Left forelimb (tissue), 1 donor: ENCODE measurements around the gene MAPK13.
"Not testable (repeated sequence)": the region's sequence is repeated elsewhere in the genome, so short reads cannot be mapped to it uniquely, and the experiment has no call there.

Experiments used
- DNase-seq: peaks from one replicate; pipeline ENCODE4 v3.0.0-alpha.2; 2018; ENCODE audit warnings: low spot score

The MAPK13 gene

GRCh38 chr6:36114798-36115408, 15.4 kb upstream of the MAPK13 start:
- DNase-seq, result no peak

DNA sequence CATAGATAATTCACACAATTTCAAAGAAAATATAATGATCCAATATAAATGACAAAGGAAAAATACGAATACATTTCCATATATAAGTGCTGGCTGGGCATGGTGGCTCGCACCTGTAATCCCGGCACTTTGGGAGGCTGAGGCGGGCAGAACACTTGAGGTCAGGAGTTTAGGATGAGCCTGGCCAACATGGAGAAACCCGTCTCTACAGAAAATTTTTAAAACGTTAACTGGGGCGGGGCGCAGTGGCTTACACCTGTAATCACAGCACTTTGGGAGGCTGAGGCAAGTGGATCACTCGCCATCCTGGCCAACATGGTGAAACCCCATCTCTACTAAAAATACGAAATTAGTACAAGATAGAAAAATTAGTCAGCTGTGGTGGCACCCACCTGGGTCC, 14.9 kb upstream of the MAPK13 start:
- no peak for DNase-seq

GRCh38 chr6:36116066-36116864, 14.0 kb upstream of the MAPK13 start:
- DNase-seq, result no peak

DNA sequence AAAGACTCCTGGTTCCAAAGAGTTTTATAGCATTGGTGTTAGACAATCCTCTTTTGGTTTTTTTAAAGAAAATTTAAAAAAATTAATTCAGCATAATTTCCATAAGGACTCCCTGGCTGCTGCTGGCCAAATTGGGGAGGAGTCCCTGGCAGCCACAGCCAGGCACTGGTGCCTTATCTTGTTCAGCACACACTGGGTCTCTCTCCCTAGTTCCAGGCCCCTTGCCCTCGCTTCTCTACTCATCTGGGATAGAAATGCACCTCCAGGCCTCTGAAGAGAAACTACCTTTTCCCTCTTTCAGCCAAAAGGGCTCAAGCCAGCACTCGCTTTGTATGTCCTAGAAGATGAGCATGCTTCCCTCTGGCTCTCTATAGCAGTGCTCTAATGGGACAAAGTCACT, 13.4 kb upstream of the MAPK13 start:
- DNase-seq, result no peak

GRCh38 chr6:36117658-36118549, 12.4 kb upstream of the MAPK13 start:
- DNase-seq, result no peak

GRCh38 chr6:36118550-36119107, 11.7 kb upstream of the MAPK13 start:
- no peak for DNase-seq

DNA sequence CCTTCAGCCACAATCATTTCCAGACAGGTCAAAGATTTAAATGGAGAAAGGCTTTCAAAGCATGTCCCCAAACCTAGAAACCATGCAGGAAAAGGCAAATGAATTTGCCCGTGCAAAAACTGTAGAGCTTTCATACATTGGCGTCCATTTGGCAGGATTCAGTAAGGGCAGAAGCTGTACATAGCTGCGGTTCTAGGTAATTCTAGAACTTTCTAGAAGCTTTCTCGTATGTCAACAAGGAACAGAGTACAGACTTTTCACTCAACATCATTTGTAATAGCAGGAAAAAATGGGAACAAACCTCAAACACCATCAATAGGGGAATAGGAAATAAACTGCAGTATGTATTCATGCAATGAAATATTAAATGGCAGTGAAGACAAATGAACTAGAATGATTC, 11.1 kb upstream of the MAPK13 start:
- DNase-seq, result no peak

DNA sequence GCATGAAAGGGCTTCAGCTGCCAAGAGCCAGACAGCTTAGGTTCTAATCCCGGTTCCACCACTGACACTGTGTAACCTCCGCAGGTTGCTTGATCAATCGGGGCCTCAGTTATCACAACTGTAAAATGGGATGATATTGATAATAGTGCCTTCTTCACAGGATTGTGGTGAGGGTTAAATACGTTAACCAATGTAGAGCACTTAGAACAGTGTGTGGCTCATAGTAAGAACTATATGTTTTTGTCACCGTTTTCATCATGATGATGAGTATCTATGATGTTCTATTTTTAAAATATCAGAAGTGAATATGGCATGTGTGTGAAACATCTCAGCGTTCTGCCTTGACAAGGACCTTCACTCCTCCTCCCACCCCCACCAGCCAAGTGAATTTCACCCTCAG, 10.3 kb upstream of the MAPK13 start:
- no peak for DNase-seq

DNA sequence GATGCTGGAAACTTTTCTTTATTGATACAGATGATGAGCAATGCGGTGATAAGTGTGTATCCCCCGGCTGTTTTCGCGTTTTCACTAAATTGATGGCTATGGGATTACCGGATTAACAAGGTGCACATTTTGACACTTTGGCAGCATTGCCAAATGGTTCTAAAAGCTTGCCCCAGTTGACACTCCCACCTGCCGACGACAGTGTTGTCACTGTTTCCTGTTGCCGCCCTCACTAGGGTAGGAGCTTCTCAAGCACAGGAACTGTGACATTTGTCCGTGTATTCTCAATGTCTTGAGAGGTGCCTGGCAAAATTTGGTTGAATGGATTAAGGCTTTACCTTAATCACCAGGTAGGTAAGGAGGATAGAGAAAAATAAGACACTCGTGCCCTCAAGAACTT, 9.8 kb upstream of the MAPK13 start:
- no peak for DNase-seq

DNA sequence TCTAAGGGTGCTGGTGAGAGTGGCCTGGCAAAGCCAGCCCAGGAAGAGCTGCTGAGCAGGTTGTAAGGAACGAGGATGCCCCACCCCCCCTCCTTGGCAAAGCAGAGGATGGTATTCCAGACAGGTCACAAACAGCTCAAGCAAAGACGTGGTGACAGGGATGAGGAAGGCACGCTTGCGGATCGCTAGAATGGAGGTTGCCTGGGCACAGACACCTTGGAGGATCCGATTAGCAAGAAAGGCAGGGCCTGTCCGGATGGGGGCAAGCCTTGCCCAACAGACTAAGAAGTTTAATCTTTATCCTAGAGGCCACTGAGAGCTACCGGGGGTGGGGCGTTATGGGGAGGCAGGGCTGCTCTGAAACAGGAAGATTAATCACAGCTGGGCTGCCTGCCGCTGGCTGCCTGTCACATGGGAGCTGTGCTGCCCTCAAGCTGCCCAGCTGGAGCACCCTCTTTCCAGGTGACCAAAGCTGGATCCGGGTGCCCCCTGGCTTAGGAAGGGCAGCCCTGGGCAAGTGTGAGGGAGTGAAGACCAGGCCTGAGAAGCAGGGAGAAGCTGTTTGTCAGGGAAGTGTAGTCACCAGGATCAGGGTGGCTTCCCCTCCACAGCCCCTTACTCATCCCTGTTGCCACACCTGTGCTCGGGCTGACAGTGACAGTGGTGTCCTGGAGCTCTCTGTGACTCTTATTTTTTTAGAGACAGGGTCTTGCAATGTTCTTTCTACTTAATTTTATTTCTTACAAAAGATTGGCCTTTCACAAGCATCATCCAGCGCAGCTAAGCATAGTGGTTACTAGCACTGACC, 9.1 kb upstream of the MAPK13 start:
- DNase-seq, result no peak

DNA sequence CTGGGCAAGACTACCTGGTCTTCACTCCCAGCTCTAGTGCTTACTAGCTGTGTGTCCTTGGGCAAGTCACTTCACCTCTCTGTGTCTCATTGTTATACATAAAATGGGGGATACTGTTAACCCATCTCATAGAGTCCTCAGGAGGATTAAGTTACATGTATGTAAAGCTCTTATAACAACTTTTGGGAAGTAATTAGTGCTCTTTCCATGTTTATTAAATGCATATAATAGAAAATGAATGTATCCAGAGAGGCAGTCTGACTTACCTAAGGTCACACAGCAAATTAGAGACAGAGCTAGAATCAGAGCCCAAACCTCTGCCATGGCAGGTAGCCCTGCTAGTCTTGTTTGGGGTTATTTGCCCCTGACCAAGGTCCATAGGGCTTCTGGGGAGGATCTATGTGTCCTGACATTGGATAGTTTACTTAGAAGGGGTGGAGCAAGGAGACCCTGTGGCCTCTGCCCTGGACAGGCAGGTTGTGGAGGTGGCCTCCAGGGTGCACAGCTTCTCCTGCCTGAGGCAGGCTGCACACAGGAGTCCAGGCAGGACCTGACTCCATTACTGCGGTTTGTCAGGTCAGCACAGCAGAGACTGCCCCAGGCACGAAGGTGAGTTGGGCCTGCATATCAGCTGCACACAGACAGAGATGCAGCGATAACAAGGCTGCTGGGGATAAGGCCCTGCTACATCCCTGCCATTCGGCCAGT, 8.4 kb upstream of the MAPK13 start:
- no peak for DNase-seq

- no peak for DNase-seq
These were observed 7.6 kb upstream of the MAPK13 start for GRCh38 chr6:36122495-36123269.

DNA sequence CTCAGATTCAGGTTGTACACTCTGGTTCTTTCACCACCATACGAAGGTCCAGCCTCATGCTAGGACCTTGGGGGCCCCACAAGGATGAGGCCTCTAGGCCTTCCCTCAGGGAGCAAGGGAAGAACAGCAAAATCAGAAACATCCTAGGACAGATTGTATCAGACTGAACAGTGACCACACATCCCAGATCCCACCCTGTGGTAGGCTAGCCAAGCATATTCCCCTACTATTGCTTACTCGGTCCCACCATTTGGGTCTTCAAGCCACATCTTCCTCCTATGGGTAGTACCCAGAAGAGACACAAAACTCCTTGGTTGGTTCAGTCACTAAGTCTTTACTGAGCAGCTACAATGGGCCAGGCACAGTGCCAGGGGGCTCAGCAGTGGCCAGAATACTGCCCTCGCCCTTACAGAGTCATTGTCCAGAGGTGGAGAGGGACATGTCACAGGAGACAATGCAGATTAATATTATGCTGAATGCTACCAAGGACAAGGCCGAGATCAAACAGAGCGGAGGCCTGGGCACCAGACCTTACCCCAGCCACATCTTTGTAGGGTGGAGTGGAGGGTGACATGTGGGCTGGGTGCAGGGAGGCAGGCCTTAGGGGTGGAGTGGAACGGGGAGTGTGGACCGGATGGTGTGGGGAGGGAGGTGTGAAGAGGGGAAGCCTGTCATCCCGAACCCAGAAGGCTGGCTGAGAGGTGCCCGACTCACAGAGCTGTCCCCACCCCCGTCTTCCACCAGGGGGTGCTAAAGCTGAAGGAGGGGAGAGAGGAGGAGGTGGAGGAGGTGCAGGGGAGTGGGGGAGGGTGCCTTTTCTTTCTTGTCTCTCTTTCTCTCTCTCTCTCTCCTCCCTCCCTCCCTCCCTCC, 6.8 kb upstream of the MAPK13 start:
- no peak for DNase-seq

- DNase-seq, result not testable (repeated sequence)
These were observed 6.0 kb upstream of the MAPK13 start for GRCh38 chr6:36124346-36124745.

DNA sequence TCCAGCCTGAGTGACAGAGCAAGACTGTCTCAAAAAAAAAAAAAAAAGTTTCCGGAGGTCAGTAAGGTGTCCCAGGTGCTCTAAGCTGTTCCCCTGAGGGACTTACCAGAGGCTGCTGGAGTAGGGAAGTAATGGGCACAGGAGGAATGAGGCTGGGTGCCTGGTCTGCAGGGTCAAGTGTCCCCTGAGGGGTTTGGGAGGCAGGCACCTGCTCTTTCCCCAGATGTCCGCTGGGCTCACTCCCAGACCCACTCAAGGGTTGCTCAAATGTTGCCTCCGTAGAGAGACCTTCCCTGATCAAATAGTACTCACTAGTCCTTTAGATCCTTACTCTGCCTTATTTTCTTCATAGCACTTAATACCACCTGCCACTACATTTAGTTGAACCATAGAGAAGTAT, 5.4 kb upstream of the MAPK13 start:
- DNase-seq, result no peak

GRCh38 chr6:36125575-36125974, 4.7 kb upstream of the MAPK13 start:
- DNase-seq, result no peak

DNA sequence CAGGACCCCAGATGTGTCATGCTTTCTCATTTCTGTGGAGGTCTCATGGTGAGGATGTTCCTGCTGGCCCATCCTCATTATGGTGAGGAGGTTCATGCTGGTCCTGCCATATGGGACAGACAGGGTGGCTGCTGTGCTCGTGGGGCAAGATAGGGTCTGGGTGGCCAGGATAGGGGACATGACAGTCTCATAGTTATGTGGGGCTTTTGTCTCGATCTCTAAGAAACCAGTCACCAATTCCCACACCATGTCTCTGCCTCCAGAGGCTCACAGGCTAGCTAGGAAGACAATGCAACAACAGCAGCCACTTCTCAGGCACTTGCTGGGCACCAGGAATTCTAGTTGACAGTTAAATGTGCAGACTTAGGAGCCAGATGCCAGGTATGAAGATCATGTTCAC, 4.2 kb upstream of the MAPK13 start:
- DNase-seq, result no peak

- no peak for DNase-seq
These were observed 3.5 kb upstream of the MAPK13 start for GRCh38 chr6:36126553-36127458.
